ENCODE results near the gene BAZ2B. TPM values are rescaled to one million over a fixed set of nuclear protein-coding genes. Genes with fewer than 3 reads are reported as not detected.

Gene BAZ2B
- total RNA-seq, 1 experiment from 2014 or later = 34.9 TPM

DNA sequence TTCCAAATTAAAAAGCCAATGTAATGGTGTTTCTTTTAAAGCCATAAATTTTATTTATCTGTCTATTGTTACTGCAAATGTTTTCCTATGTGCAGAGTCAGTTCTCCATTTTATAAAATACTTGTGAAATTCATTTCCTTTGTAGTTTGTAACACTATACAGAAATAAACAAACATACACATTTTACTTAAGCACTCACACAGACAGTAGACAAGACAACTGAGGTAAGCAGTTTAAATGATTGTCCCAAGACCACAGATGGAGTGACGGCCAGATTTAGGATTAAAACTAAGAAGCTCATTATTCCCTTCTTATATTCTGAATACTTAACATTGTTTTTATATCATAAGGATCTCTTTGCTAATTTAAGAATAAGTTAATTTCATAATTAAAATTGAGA, 100.9 kb downstream of the BAZ2B start:
- Histone ChIP-seq H3K27me3 (ENCODE audit: insufficient read depth, low read depth) (no peaks in the 10 kb centered on the region), H3K9me2 (ENCODE audit: insufficient read depth) (no peaks in the 10 kb centered on the region; the same call in 1 of the 2 replicates), H3K36me3 (ENCODE audit: low read depth) (no peaks in the 10 kb centered on the region), H3K4me2 (peak overlapping the region; percentile 88), H3K27ac (peak overlapping the region; percentile 74; the same call in 1 of the 2 replicates), H3K4me1 (replicated peaks; ENCODE audit: insufficient read depth) (peaks cover 15% of the 10 kb centered on the region; the same call in 1 of the 2 replicates), H3K9me3 (ENCODE audit: insufficient read depth, low read depth) (no peaks in the 10 kb centered on the region), H3K4me3 (peak overlapping the region; percentile 92), H4K20me1 (ENCODE audit: insufficient read depth) (no peaks in the 10 kb centered on the region), H2AFZ (no peak overlapping the region), H3F3A (ENCODE audit: insufficient read depth, low read depth) (peaks cover 11% of the 10 kb centered on the region), H3K79me2 (ENCODE audit: low read depth) (peaks cover 4% of the 10 kb centered on the region; the same call in 1 of the 2 replicates)
- intact Hi-C loops (cut with micrococcal nuclease; ENCODE audit: unreplicated experiment) = no loop called here
- no TSS peak for BruUV-seq (replicated peaks)
- ChIA-PET POLR2A (ENCODE audit: unreplicated experiment) (interaction anchor here (0.6 kb wide), 1 partner anchor 389 kb away, joined by 3 read pairs; the partner anchor contains the start of gene LY75), CTCF (no interaction called here)
- no peak for TF ChIP-seq EZH2 (IDR thresholded peaks at IDR 0.05; ENCODE audit: low read depth)
- TF ChIP-seq, protein P1, sequence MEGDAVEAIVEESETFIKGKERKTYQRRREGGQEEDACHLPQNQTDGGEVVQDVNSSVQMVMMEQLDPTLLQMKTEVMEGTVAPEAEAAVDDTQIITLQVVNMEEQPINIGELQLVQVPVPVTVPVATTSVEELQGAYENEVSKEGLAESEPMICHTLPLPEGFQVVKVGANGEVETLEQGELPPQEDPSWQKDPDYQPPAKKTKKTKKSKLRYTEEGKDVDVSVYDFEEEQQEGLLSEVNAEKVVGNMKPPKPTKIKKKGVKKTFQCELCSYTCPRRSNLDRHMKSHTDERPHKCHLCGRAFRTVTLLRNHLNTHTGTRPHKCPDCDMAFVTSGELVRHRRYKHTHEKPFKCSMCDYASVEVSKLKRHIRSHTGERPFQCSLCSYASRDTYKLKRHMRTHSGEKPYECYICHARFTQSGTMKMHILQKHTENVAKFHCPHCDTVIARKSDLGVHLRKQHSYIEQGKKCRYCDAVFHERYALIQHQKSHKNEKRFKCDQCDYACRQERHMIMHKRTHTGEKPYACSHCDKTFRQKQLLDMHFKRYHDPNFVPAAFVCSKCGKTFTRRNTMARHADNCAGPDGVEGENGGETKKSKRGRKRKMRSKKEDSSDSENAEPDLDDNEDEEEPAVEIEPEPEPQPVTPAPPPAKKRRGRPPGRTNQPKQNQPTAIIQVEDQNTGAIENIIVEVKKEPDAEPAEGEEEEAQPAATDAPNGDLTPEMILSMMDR (conservative IDR thresholded peaks at IDR 0.05) = no peak
- no peak for DNase-seq

DNA sequence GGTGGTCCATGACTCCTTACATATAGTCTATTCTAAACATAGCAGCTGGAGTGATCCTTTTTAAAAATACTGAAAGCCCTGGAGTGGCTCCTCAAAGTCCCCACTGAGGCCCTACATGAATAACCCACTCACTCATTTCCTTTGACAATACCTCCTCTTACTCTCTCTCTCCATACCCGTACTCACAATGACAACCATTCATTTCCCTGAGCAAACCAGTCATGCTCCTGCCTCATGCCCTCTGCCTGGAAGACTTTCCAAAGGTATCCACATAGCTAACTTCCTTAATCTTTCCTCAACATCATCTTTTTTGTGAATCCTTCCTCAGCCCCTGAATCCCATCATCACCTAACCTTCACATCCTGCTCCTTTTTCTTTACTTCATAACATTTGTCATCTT, 102.6 kb downstream of the BAZ2B start:
- ChIA-PET POLR2A (ENCODE audit: unreplicated experiment) (no interaction called here), CTCF (no interaction called here)
- Histone ChIP-seq H3K4me3 (no peak overlapping the region), H3K36me3 (ENCODE audit: low read depth) (no peaks in the 10 kb centered on the region), H2AFZ (no peak overlapping the region), H3F3A (ENCODE audit: insufficient read depth, low read depth) (peaks cover 11% of the 10 kb centered on the region), H3K79me2 (ENCODE audit: low read depth) (peaks cover 4% of the 10 kb centered on the region; the same call in 1 of the 2 replicates), H3K4me2 (no peak overlapping the region; the same call in 1 of the 2 replicates), H4K20me1 (ENCODE audit: insufficient read depth) (no peaks in the 10 kb centered on the region), H3K9me3 (ENCODE audit: insufficient read depth, low read depth) (no peaks in the 10 kb centered on the region), H3K4me1 (replicated peaks; ENCODE audit: insufficient read depth) (peaks cover 15% of the 10 kb centered on the region; the same call in 1 of the 2 replicates), H3K9me2 (ENCODE audit: insufficient read depth) (no peaks in the 10 kb centered on the region; the same call in 1 of the 2 replicates), H3K27ac (no peak overlapping the region), H3K27me3 (ENCODE audit: insufficient read depth, low read depth) (no peaks in the 10 kb centered on the region)
- no peak for TF ChIP-seq EZH2 (IDR thresholded peaks at IDR 0.05; ENCODE audit: low read depth)
- TF ChIP-seq, protein P1 (conservative IDR thresholded peaks at IDR 0.05) = no peak
- intact Hi-C loops (cut with micrococcal nuclease; ENCODE audit: unreplicated experiment) = no loop called here
- no peak for DNase-seq
- BruUV-seq (replicated peaks) = no TSS peak

DNA sequence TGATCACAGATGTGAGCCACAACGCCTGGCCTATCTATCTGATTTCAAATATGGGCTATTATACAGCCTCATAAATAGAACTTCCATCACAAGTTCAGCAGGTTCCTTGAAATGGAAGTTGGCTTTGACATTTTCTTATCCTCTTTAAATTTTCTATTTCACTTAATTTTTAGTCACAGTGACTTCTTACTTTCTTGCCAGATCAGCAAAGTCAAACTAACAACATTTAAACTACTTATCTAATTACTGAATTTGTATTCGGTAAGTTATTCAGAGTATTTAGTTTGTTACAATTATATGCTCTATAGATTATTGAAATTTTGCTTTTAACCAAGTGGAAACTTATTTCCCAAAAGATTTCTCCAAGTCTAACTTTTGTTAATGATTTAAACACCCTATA, 108.2 kb downstream of the BAZ2B start:
- POLR2A ChIA-PET (ENCODE audit: unreplicated experiment) = no interaction called here
- TF ChIP-seq, protein P1 (conservative IDR thresholded peaks at IDR 0.05) = no peak
- no peak for TF ChIP-seq EZH2 (IDR thresholded peaks at IDR 0.05; ENCODE audit: low read depth)
- Histone ChIP-seq H3K4me2 (no peak overlapping the region), H4K20me1 (ENCODE audit: insufficient read depth) (no peaks in the 10 kb centered on the region), H3K79me2 (ENCODE audit: low read depth) (no peaks in the 10 kb centered on the region), H3K27ac (no peak overlapping the region), H3K9me2 (ENCODE audit: insufficient read depth) (no peaks in the 10 kb centered on the region), H2AFZ (no peak overlapping the region), H3K4me1 (replicated peaks; ENCODE audit: insufficient read depth) (peaks cover 17% of the 10 kb centered on the region), H3K36me3 (ENCODE audit: low read depth) (no peaks in the 10 kb centered on the region), H3K9me3 (ENCODE audit: insufficient read depth, low read depth) (no peaks in the 10 kb centered on the region), H3F3A (ENCODE audit: insufficient read depth, low read depth) (0 out of 2 replicates have a peak, but pooled peaks cover 5% of the 10 kb centered on the region), H3K27me3 (ENCODE audit: insufficient read depth, low read depth) (no peaks in the 10 kb centered on the region), H3K4me3 (no peak overlapping the region)
- intact Hi-C loops (cut with micrococcal nuclease; ENCODE audit: unreplicated experiment) = no loop called here
- BruUV-seq (replicated peaks) = no TSS peak
- DNase-seq = no peak
- CTCF ChIA-PET = no interaction called here

Data from PC-9 (cell line).